Vagina (tissue), 2 donors: Measurements from ENCODE around the gene TWF2.

ENCODE experiments used
- CTCF ChIP-seq, 3 experiments: fragments of 450-650 bp in 2 of 3; fragments of 200-600 bp in 1 of 3; sonication (generic) in 1 of 3; IDR thresholded peaks; one replicate each; pipeline ENCODE4 v1.5.1; 2017 to 2019; ENCODE audit warnings: antibody characterized with exemption in 3 of 3, mild to moderate bottlenecking in 2 of 3, moderate library complexity in 2 of 3
- POLR2A ChIP-seq, 2 donors: fragments of 450-650 bp; IDR thresholded peaks; one replicate each; pipeline ENCODE4 v1.6.1; 2017; ENCODE audit warnings: antibody characterized with exemption in 2 of 2, mild to moderate bottlenecking in 2 of 2, moderate library complexity in 2 of 2
- POLR2AphosphoS5 ChIP-seq, 2 donors: sonication (generic); formaldehyde crosslinking; IDR thresholded peaks; one replicate each; pipeline ENCODE4 v1.9.0; 2017; ENCODE audit warnings: antibody characterized with exemption in 2 of 2, mild to moderate bottlenecking in 2 of 2, low read depth in 1 of 2; ENCODE audit not compliant: insufficient read depth in 1 of 2

- TF ChIP-seq POLR2AphosphoS5 (IDR thresholded peaks at IDR 0.05; ENCODE audit: insufficient read depth in 1 of 2, low read depth in 1 of 2): peak in 1 of 2 donors; percentile 48
- TF ChIP-seq CTCF (IDR thresholded peaks at IDR 0.05): no peak
- TF ChIP-seq POLR2A (IDR thresholded peaks at IDR 0.05): no peak
These were observed 48.5 kb downstream of the TWF2 start for GRCh38 chr3:52190294-52191074.
